ENCODE measurements around the gene LYPD6B.

GRCh38 chr2:149021271-149021719 is 17.2 kb upstream of the LYPD6B start:
- no peak for TF ChIP-seq CTCF (IDR thresholded peaks at IDR 0.05)
- no peak for TF ChIP-seq POLR2A (IDR thresholded peaks at IDR 0.05)
